Mammary epithelial cell (primary cell): ENCODE measurements around the gene PPP1R1B.

Source experiments
- EZH2 ChIP-seq: IDR thresholded peaks from 2 replicates; pipeline ENCODE4 v1.6.1; 2012; ENCODE audit warnings: low read length, inconsistent platforms, borderline replicate concordance
- TF ChIP-seq, protein P1 (sequence below), 2 donors: IDR thresholded peaks in 1 of 2; conservative IDR thresholded peaks in 1 of 2; 2 replicates each; pipeline ENCODE4 v1.5.1; 2011 to 2012; ENCODE audit warnings: inconsistent platforms in 2 of 2, low read length in 2 of 2, mild to moderate bottlenecking in 2 of 2, control low read depth in 1 of 2, low read depth in 1 of 2; ENCODE audit not compliant: insufficient read depth in 1 of 2; ENCODE audit errors: extremely low read depth in 1 of 2

GRCh38 chr17:39677542-39678339, 51.0 kb downstream of the PPP1R1B start:
- TF ChIP-seq, protein P1, sequence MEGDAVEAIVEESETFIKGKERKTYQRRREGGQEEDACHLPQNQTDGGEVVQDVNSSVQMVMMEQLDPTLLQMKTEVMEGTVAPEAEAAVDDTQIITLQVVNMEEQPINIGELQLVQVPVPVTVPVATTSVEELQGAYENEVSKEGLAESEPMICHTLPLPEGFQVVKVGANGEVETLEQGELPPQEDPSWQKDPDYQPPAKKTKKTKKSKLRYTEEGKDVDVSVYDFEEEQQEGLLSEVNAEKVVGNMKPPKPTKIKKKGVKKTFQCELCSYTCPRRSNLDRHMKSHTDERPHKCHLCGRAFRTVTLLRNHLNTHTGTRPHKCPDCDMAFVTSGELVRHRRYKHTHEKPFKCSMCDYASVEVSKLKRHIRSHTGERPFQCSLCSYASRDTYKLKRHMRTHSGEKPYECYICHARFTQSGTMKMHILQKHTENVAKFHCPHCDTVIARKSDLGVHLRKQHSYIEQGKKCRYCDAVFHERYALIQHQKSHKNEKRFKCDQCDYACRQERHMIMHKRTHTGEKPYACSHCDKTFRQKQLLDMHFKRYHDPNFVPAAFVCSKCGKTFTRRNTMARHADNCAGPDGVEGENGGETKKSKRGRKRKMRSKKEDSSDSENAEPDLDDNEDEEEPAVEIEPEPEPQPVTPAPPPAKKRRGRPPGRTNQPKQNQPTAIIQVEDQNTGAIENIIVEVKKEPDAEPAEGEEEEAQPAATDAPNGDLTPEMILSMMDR (conservative IDR thresholded peaks at IDR 0.05 in 1 of 2, IDR thresholded peaks at IDR 0.05 in 1 of 2; ENCODE audit: extremely low read depth in 1 of 2, insufficient read depth in 1 of 2, low read depth in 1 of 2, low read length in 2 of 2), result no peak
- TF ChIP-seq EZH2, result no peak
